GM12878 (cell line): ENCODE data around the gene LYPLA2. TPM values are rescaled to one million over a fixed set of nuclear protein-coding genes. Genes with fewer than 3 reads are reported as not detected.

Experiments used
- ATAC-seq: fragments of 200-7000 bp; cut with Tn5 transposase; 3 replicates; pipeline ENCODE4 v1.9.1; 2020; ENCODE audit warnings: mild to moderate bottlenecking, moderate library complexity
- BruUV-seq: library from RNA; stranded (reverse); fragments of 400-500 nt; replicated peaks from 2 replicates; lab custom pipeline; 2021; lab: Mats Ljungman, UMichigan
- CTCF ChIA-PET: fragments of 300-600 bp; sonication (Branson Sonifier 250); formaldehyde crosslinking; extraction: SDS; loops from one replicate; lab custom pipeline; 2021; ENCODE audit warnings: inconsistent platforms; lab: Yijun Ruan, JAX
- POLR2A ChIA-PET: fragments of 350-600 bp; formaldehyde crosslinking; extraction: SDS; loops from one replicate; lab custom pipeline; 2021; ENCODE audit warnings: inconsistent platforms; lab: Charles Lee
- RAD21 ChIA-PET: fragments of 300-600 bp; sonication (Branson Sonifier 250); formaldehyde crosslinking; loops from one replicate; lab custom pipeline; 2023; ENCODE audit warnings: antibody characterized with exemption; ENCODE audit not compliant: unreplicated experiment; lab: Charles Lee
- SMC1A ChIA-PET: fragments of 300-600 bp; sonication (Branson Sonifier 250); formaldehyde crosslinking; loops from one replicate; lab custom pipeline; 2023; ENCODE audit not compliant: unreplicated experiment, uncharacterized antibody; lab: Charles Lee
- DNase-seq: peaks from one replicate; pipeline ENCODE4 v3.0.0-alpha.2; 2011; ENCODE audit warnings: low read depth, low spot score
- FAIRE-seq: peaks from 3 replicates; lab custom pipeline; 2011; peaks lifted over from hg19 to GRCh38; lab: Jason Lieb, UNC
- H2AFZ ChIP-seq: 2 replicates; pipeline ENCODE4 v1.6.0; 2011; ENCODE audit warnings: low read depth, low read length, control low read depth; ENCODE audit not compliant: control insufficient read depth
- H3K27ac ChIP-seq: 2 replicates; pipeline ENCODE4 v1.5.1; 2011; ENCODE audit warnings: control low read depth; ENCODE audit not compliant: control insufficient read depth, insufficient read depth
- H3K27me3 ChIP-seq, 2 experiments: replicated peaks in 1 of 2; 2 replicates each; pipeline versions ENCODE4 v1.6.0 to v1.6.1; 2011; ENCODE audit warnings: low read length in 1 of 2; ENCODE audit not compliant: control insufficient read depth in 2 of 2, insufficient read depth in 2 of 2
- H3K36me3 ChIP-seq, 2 experiments: 2 replicates each; pipeline ENCODE4 v1.5.1; 2011; ENCODE audit warnings: low read length in 1 of 2; ENCODE audit not compliant: control insufficient read depth in 2 of 2, insufficient read depth in 2 of 2
- H3K4me1 ChIP-seq: 2 replicates; pipeline ENCODE4 v1.6.1; 2011; ENCODE audit warnings: mild to moderate bottlenecking, low read length, moderate library complexity, mixed read lengths; ENCODE audit not compliant: control insufficient read depth, insufficient read depth
- H3K4me2 ChIP-seq: 2 replicates; pipeline ENCODE4 v1.6.0; 2011; ENCODE audit warnings: control low read depth; ENCODE audit not compliant: control insufficient read depth, insufficient read depth
- H3K4me3 ChIP-seq: fragments of 200-600 bp; sonication (generic); 2 replicates; pipeline ENCODE4 v1.5.1; 2016
- H3K79me2 ChIP-seq: 2 replicates; pipeline ENCODE4 v1.6.0; 2011; ENCODE audit warnings: low read length; ENCODE audit not compliant: control insufficient read depth, insufficient read depth
- H3K9ac ChIP-seq: 2 replicates; pipeline ENCODE4 v1.8.0; 2011; ENCODE audit warnings: low read length, control low read depth, mixed read lengths; ENCODE audit not compliant: control insufficient read depth, insufficient read depth
- H3K9me3 ChIP-seq: replicated peaks from 3 replicates; pipeline ENCODE4 v1.5.1; 2011; ENCODE audit warnings: mild to moderate bottlenecking, low read length; ENCODE audit not compliant: control insufficient read depth, insufficient read depth
- H4K20me1 ChIP-seq: 2 replicates; pipeline ENCODE4 v1.6.0; 2011; ENCODE audit not compliant: control insufficient read depth, insufficient read depth
- ATF3 ChIP-seq: IDR thresholded peaks from 2 replicates; pipeline ENCODE4 v1.6.1; 2011; ENCODE audit warnings: low read depth, mild to moderate bottlenecking, low read length, moderate library complexity, borderline replicate concordance; ENCODE audit errors: extremely low read depth
- BCL11A ChIP-seq: IDR thresholded peaks from 2 replicates; pipeline ENCODE4 v1.6.1; 2011; ENCODE audit warnings: low read depth, low read length
- CBX5 ChIP-seq: sonication (generic); IDR thresholded peaks from 2 replicates; pipeline ENCODE4 v1.6.1; 2016; ENCODE audit warnings: low read depth, moderate library complexity, mild to moderate bottlenecking, inconsistent platforms
- DPF2 ChIP-seq: fragments of 450-650 bp; IDR thresholded peaks from 2 replicates; pipeline ENCODE4 v1.6.1; 2017; ENCODE audit warnings: mild to moderate bottlenecking
- EP300 ChIP-seq, 2 experiments: fragments of 150-350 bp in 1 of 2; IDR thresholded peaks; 2 replicates each; pipeline ENCODE4 v1.6.1; 2011 to 2012; ENCODE audit warnings: low read depth in 2 of 2, low read length in 2 of 2, borderline replicate concordance in 1 of 2, improper control_type of control experiment in 1 of 2, inconsistent platforms in 1 of 2; ENCODE audit not compliant: control insufficient read depth in 1 of 2
- HDAC6 ChIP-seq: fragments of 200-600 bp; sonication (generic); IDR thresholded peaks from one replicate; pipeline ENCODE4 v1.8.0; 2017; ENCODE audit warnings: antibody characterized with exemption; ENCODE audit not compliant: unreplicated experiment
- JUND ChIP-seq: IDR thresholded peaks from 2 replicates; pipeline ENCODE4 v1.6.1; 2012; ENCODE audit warnings: low read depth, mild to moderate bottlenecking, low read length, improper control_type of control experiment, moderate library complexity
- NFIC ChIP-seq: IDR thresholded peaks from 2 replicates; pipeline ENCODE4 v1.6.1; 2012; ENCODE audit warnings: low read depth, mild to moderate bottlenecking, inconsistent platforms, low read length, moderate library complexity
- NR2C1 ChIP-seq: fragments of 450-650 bp; IDR thresholded peaks from 2 replicates; pipeline ENCODE4 v1.6.1; 2017; ENCODE audit warnings: antibody characterized with exemption, mild to moderate bottlenecking, moderate library complexity
- NR2C2 ChIP-seq: IDR thresholded peaks from 2 replicates; pipeline ENCODE4 v1.6.1; 2011; ENCODE audit warnings: borderline replicate concordance, low read depth; ENCODE audit not compliant: control insufficient read depth, insufficient read length
- RAD51 ChIP-seq: fragments of 450-650 bp; IDR thresholded peaks from 2 replicates; pipeline ENCODE4 v1.6.1; 2016; ENCODE audit warnings: moderate library complexity, mild to moderate bottlenecking, inconsistent platforms
- RBBP5 ChIP-seq: fragments of 200-600 bp; sonication (generic); conservative IDR thresholded peaks from 2 replicates; pipeline ENCODE4 v1.6.1; 2016
- RUNX3 ChIP-seq: IDR thresholded peaks from 2 replicates; pipeline ENCODE4 v1.6.1; 2012; ENCODE audit warnings: low read length, inconsistent platforms
- STAT3 ChIP-seq: IDR thresholded peaks from 2 replicates; pipeline ENCODE4 v1.6.1; 2011; ENCODE audit warnings: low read depth, low read length, improper control_type of control experiment
- ZBTB40 ChIP-seq: fragments of 450-650 bp; IDR thresholded peaks from 2 replicates; pipeline ENCODE4 v1.6.1; 2016; ENCODE audit warnings: mild to moderate bottlenecking, moderate library complexity, borderline replicate concordance
- WGBS: methylation state at CpG from one replicate; pipeline ENCODE4 v1.1.6; 2016; ENCODE audit warnings: low lambda C conversion rate; ENCODE audit not compliant: insufficient replicate concordance, insufficient coverage; ENCODE audit errors: missing lambda C conversion rate; 5-methylcytosine and 5-hydroxymethylcytosine counted together
- in situ Hi-C: fragments of 300-500 bp; cut with MboI; formaldehyde crosslinking; loops from 9 replicates; pipeline ENCODE4 v1.14.3; 2018; ENCODE audit warnings: mixed read lengths
- intact Hi-C: fragments of 100-400 bp; cut with micrococcal nuclease; formaldehyde crosslinking; loops from one replicate; pipeline ENCODE4 v1.14.2; 2022; ENCODE audit not compliant: unreplicated experiment
- polyA plus RNA-seq, 11 experiments: library from polyadenylated mRNA; depleted of rRNA in 4 of 11; unstranded in 6 of 11; stranded (reverse) in 5 of 11; fragments of >200 nt; fragmentation: Nextera tagmentation in 4 of 11; fragmentation: Illumina TruSeq in 1 of 11; extraction: Ambion mirVana in 4 of 11; extraction: Trizol in 1 of 11; gene quantifications; 1 replicate in 1 of 11; 2 replicates in 10 of 11; pipeline versions ENCODE4 v1.2.1 to v1.2.3, GENCODE V29; 2011 to 2016; ENCODE audit warnings: inconsistent platforms in 2 of 11, missing spikeins in 2 of 11, low read depth in 1 of 11
- total RNA-seq, 4 experiments: library from RNA; depleted of rRNA in 3 of 4; stranded (reverse); fragments of >200 nt in 3 of 4; fragmentation: Illumina TruSeq in 1 of 4; extraction: Trizol in 1 of 4; gene quantifications; 2 replicates each; pipeline versions ENCODE4 v1.2.1 to v1.2.3, GENCODE V29; 2013 to 2021

The LYPLA2 gene
- total and polyA plus RNA-seq, 10 of the 15 experiments (the other 5 are each of a cell fraction or from before 2014, with no cell fraction given) = 2.7 to 129 (median 62.3) TPM

DNA sequence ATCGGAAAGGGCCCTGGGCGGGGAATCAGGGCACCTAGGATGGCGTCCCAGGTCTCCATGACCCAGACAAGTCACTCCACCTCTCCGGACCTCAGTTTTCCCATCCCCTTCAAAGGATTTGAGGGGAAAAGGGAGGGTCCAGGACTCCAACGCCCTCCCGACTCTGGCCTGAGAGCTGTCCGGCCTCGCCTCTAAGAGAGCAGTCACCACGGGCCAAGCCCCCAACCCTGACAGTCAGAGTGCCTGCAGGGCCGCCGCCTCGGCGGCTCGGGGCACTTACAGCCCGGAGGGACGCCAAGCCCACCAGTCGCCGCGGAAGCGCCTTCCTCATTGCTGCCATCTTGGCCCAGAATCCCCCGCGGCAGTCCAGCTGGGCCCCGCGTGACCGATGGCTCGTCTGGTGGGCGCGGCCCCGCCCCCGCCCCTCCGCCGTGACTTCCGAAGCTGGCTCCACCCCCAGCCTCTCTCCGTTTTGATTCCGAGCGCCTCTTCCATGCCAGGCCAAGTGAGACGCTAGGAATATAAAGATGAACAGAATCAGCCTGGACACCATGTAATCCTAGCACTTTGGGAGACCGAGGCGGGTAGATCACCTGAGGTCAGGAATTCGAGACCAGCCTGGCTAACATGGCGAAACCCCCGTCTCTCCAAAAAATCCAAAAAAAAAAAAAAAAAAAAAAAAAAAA is 34.3 kb downstream of the LYPLA2 start, which contains the start of gene HMGCL (continued):
- no peak for TF ChIP-seq NR2C1
- no peak for TF ChIP-seq BCL11A
- TF ChIP-seq NR2C2 = no peak
- TF ChIP-seq NFIC = no peak
- no peak for TF ChIP-seq RBBP5
- peak; percentile 84 for TF ChIP-seq RAD51
- no peak for TF ChIP-seq HDAC6

DNA sequence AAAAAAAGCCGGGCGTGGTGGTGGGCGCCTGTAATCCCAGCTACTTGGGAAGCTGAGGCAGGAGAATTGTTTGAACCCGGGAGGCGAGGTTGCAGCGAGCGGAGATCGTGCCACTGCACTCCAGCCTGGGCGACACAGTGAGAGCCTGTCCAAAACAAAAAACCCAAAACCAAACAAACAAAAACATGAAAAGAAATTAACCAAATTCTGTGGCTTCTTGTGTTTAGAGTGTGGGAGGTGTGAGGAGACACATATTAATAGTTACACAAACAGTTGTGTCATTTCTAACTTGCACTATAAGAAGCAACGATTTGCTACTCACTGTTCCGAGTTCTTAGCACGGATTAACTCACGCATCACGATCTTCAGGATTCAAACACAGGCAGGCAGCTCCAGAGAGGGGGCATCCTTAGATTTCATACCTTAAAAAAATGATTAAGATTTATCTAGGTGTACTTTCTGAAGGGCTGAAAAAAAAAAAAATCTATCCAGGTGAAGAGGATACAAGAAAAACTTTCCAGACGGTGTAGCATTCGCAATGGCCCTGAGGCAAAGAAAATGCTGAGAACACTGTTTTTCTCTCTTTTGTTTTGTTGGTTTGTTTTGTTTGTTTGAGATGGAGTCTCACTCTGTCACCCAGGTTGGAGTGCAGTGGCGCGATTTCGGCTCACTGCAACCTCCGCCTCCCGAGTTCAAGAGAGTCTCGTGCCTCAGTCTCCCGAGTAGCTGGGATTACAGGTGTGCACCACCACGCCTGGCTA is 35.0 kb downstream of the LYPLA2 start:
- POLR2A ChIA-PET = interaction anchor here (0.6 to 3.5 kb wide), 12 partner anchors 12 to 365 kb away, joined by 3 to 22 read pairs (median 5); partner anchors contain the start of genes GALE and PITHD1
- Histone ChIP-seq H3K4me2 (peak overlapping the region; percentile 84), H3K4me1 (no peaks in the 10 kb centered on the region), H3K9ac (peak overlapping the region; percentile 94), H3K27ac (peak overlapping the region; percentile 82), H3K27me3 (no peaks in the 10 kb centered on the region), H4K20me1 (no peaks in the 10 kb centered on the region), H3K4me3 (peak overlapping the region; percentile 83), H2AFZ (peak overlapping the region; percentile 75), H3K36me3 (no peaks in the 10 kb centered on the region), H3K79me2 (peaks cover 10% of the 10 kb centered on the region), H3K9me3 (no peaks in the 10 kb centered on the region)
- 34% methylated on average over 21 of the region's 24 CpGs for WGBS
- in situ Hi-C loops (no loop called here), intact Hi-C loops (loop anchor here (1.0 kb wide), 2 partner anchors 39 to 42 kb away; partner anchors contain the start of gene FUCA1)
- DNase-seq (peak; percentile 49), FAIRE-seq (peak; percentile 68), ATAC-seq (peak; percentile 85)
- RAD21 ChIA-PET = interaction anchor here (0.7 to 2.4 kb wide), 9 partner anchors 16 to 90 kb away, joined by 3 to 16 read pairs (median 5); partner anchors contain the start of gene CNR2
- SMC1A ChIA-PET = interaction anchor here (0.7 to 2.0 kb wide), 11 partner anchors 8 to 150 kb away, joined by 3 to 7 read pairs (median 4); partner anchors contain the start of gene CNR2
- CTCF ChIA-PET = interaction anchor here (0.6 to 8.3 kb wide), 10 partner anchors 9 to 90 kb away, joined by 3 to 74 read pairs (median 3); partner anchors contain the start of gene CNR2
- BruUV-seq = no TSS peak
- TF ChIP-seq JUND = no peak
- TF ChIP-seq DPF2 = peak; percentile 26; the same call in 1 of the 2 replicates
- TF ChIP-seq STAT3 = no peak
- TF ChIP-seq ATF3 = no peak
- TF ChIP-seq RUNX3 = peak; percentile 91
- no peak for TF ChIP-seq CBX5
- peak; percentile 69 to 74; a peak in 3 of 4 replicates for TF ChIP-seq EP300 (IDR thresholded peaks at IDR 0.05; ENCODE audit: borderline replicate concordance in 1 of 2, control insufficient read depth in 1 of 2, low read depth in 2 of 2, low read length in 2 of 2)
- peak; percentile 34; the same call in 1 of the 2 replicates for TF ChIP-seq ZBTB40
